Thoracic aorta (tissue), 2 donors: ENCODE data around the gene CLEC11A. TPM values are rescaled to one million over a fixed set of nuclear protein-coding genes. Genes with fewer than 3 reads are reported as not detected.
"Not testable (repeated sequence)": the region's sequence is repeated elsewhere in the genome, so short reads cannot be mapped to it uniquely, and the experiment has no call there.

Experiments
- ATAC-seq: fragments of 150-250 bp; one replicate; pipeline ENCODE4 v1.8.0; 2017; ENCODE audit warnings: low read depth; ENCODE audit not compliant: insufficient number of reproducible peaks, low FRiP score
- DNase-seq: peaks from one replicate; pipeline ENCODE4 v3.0.0-alpha.2; 2020; ENCODE audit warnings: low spot score
- H3K27ac ChIP-seq, 2 donors: fragments of 200-600 bp; sonication (generic); 1 replicate in 1 of 2; 2 replicates in 1 of 2; pipeline ENCODE4 v1.5.1; 2016; ENCODE audit warnings: mild to moderate bottlenecking in 2 of 2, moderate library complexity in 2 of 2
- H3K27me3 ChIP-seq: fragments of 200-600 bp; sonication (generic); replicated peaks from 2 replicates; pipeline ENCODE4 v1.6.0; 2016; ENCODE audit warnings: mild to moderate bottlenecking; ENCODE audit not compliant: insufficient read depth
- H3K36me3 ChIP-seq: fragments of 200-600 bp; sonication (generic); one replicate; pipeline ENCODE4 v1.5.1; 2016
- H3K4me1 ChIP-seq, 2 donors: fragments of 200-600 bp; sonication (generic); 1 replicate in 1 of 2; 2 replicates in 1 of 2; pipeline versions ENCODE4 v1.5.1 to v1.6.0; 2016; ENCODE audit warnings: low read depth in 2 of 2, mild to moderate bottlenecking in 1 of 2; ENCODE audit not compliant: control insufficient read depth in 1 of 2
- H3K4me3 ChIP-seq: fragments of 200-600 bp; sonication (generic); 2 replicates; pipeline ENCODE4 v1.5.1; 2016; ENCODE audit warnings: mild to moderate bottlenecking
- H3K9me3 ChIP-seq: fragments of 200-600 bp; sonication (generic); 2 replicates; pipeline ENCODE4 v1.5.1; 2016
- total RNA-seq, 2 donors: library from RNA; depleted of rRNA; stranded (reverse); fragments of >200 nt; gene quantifications; one replicate each; pipeline versions ENCODE4 v1.1.0 to v1.2.3, GENCODE V29; 2016
- TF ChIP-seq, protein P1 (sequence below): fragments of 200-600 bp; sonication (generic); IDR thresholded peaks from one replicate; pipeline ENCODE4 v1.5.1; 2019; ENCODE audit warnings: antibody characterized with exemption

Gene CLEC11A
- total RNA-seq, 2 donors from 2014 or later = 10.5 to 35.3 TPM

DNA sequence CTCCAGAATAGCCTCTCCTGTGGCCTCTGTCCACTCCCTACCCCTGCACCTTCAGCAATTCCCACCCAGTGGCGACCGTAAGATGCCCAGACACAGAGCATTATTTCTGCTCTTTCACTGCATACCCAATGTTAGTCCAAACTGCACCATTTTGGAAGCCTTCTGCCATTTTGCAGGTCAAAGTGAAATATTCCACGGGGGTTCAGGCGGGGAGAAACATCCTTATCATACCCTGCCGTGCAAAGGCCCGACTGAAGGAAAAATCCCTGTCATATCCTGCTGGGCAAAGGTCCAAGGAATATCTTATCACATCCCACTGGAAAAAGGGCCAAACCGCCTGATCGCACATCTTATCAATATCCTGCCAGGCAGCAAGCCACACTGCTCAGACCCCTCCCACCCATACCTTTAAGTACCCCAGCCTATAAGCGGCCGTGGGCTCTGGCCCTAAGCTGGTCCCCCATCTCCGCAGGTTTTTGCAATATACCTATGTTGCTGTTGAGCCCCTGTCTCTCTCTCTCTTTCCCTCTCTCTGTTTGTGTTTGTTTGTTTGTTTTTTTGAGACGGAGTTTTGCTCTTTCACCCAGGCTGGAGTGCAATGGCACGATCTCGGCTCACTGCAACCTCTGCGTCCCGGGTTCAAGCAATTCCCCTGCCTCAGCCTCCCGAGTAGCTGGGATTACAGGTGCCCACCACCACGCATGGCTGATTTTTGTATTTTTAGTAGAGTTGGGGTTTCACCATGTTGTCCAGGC lies 18.2 kb downstream of the CLEC11A start:
- DNase-seq = no peak
- no peaks in the 10 kb centered on the region for H3K27me3 ChIP-seq
- TF ChIP-seq, protein P1, sequence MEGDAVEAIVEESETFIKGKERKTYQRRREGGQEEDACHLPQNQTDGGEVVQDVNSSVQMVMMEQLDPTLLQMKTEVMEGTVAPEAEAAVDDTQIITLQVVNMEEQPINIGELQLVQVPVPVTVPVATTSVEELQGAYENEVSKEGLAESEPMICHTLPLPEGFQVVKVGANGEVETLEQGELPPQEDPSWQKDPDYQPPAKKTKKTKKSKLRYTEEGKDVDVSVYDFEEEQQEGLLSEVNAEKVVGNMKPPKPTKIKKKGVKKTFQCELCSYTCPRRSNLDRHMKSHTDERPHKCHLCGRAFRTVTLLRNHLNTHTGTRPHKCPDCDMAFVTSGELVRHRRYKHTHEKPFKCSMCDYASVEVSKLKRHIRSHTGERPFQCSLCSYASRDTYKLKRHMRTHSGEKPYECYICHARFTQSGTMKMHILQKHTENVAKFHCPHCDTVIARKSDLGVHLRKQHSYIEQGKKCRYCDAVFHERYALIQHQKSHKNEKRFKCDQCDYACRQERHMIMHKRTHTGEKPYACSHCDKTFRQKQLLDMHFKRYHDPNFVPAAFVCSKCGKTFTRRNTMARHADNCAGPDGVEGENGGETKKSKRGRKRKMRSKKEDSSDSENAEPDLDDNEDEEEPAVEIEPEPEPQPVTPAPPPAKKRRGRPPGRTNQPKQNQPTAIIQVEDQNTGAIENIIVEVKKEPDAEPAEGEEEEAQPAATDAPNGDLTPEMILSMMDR = no peak
- no peaks in the 10 kb centered on the region for H3K36me3 ChIP-seq
- no peaks in the 10 kb centered on the region for H3K9me3 ChIP-seq
- no peaks in the 10 kb centered on the region for H3K4me1 ChIP-seq
- no peak overlapping the region for H3K27ac ChIP-seq
- H3K4me3 ChIP-seq = no peak overlapping the region
- no peak for ATAC-seq

DNA sequence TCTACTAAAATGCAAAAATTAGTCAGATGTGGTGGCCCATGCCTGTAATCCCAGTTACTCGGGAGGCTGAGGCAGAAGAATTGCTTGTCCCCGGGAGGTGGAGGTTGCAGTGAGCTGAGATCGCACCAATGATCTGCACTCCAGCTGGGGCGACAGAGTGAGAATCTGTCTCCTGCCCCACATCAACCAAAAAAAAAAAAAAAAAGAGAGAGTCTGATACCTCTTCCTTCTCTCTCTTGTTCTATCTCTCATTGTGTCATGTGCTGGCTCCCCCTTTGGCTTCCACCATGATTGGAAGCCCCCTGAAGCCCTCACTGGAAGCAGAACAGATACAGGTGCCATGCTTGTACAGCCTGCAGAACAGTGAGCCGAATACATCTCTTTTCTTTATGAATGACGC lies 20.4 kb downstream of the CLEC11A start:
- Histone ChIP-seq H3K4me1 (no peaks in the 10 kb centered on the region), H3K9me3 (no peaks in the 10 kb centered on the region), H3K36me3 (no peaks in the 10 kb centered on the region), H3K4me3 (no peak overlapping the region), H3K27me3 (no peaks in the 10 kb centered on the region), H3K27ac (no peak overlapping the region)
- no peak for ATAC-seq
- no peak for DNase-seq
- TF ChIP-seq, protein P1 = no peak

DNA sequence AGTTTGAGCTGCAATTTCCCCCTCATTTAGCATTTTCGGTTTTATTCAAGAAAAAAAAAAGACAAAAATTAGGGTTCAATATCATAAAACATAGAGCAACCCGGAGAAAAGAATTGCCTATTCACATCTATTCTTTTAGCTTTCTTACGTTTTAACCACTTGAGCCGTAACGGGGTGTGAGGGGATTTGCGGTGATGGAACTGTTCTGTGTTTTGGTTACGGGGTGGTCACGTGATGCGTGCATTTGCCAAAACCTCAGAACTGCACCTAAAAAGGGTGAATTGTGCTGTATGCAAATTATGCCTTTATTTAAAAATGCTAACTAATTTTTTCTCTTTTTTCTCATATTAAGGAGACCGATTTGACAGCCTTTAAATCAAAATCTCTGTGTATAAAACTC lies 22.1 kb downstream of the CLEC11A start:
- no peaks in the 10 kb centered on the region for H3K36me3 ChIP-seq
- H3K27me3 ChIP-seq = no peaks in the 10 kb centered on the region
- TF ChIP-seq, protein P1 = no peak
- no peaks in the 10 kb centered on the region for H3K9me3 ChIP-seq
- ATAC-seq = no peak
- no peak overlapping the region for H3K27ac ChIP-seq
- H3K4me3 ChIP-seq = no peak overlapping the region
- DNase-seq = no peak
- no peaks in the 10 kb centered on the region for H3K4me1 ChIP-seq

DNA sequence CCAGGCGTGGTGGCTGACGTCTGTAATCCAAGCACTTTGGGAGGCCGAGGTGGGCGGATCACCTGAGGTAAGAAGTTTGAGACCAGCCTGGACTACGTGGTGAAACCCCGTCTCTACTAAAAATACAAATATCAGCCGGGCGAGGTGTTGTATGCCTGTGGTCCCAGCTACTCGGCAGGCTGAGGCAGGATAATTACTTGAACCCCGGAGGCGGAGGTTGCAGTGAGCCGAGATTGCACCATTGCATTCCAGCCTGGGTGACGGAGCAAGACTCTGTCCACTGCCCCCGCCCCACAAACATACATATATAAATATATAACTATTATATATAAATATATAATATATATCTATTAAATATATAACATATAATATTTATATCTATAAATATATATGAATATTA lies 24.0 kb downstream of the CLEC11A start:
- DNase-seq, H3K9me3 ChIP-seq, H3K4me3 ChIP-seq, H3K27ac ChIP-seq, H3K4me1 ChIP-seq, ATAC-seq, H3K27me3 ChIP-seq, H3K36me3 ChIP-seq: not testable (repeated sequence)

DNA sequence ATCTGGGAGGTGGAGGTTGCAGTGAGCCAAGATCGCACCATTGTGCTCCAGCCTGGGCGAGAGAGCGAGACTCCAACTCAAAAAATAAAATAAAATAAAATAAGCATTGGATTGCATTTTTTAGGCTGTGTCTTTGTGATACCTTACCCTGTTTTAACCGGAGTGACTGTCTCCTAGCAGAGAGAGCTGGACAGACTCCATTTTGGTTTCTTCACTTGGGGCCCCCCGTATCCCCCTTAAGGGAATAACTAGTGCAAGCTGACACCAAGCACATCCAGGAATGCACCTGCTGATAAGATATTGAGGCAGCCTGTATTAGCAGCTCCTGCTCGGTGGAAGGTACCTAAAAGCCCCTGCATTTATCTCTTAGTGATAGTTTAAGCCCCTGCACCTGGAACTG lies 26.3 kb downstream of the CLEC11A start:
- ATAC-seq (no peak), DNase-seq (no peak)
- no peaks in the 10 kb centered on the region for H3K4me1 ChIP-seq
- H3K9me3 ChIP-seq = no peaks in the 10 kb centered on the region
- H3K27me3 ChIP-seq = no peaks in the 10 kb centered on the region
- TF ChIP-seq, protein P1 = no peak
- H3K4me3 ChIP-seq = no peak overlapping the region
- no peak overlapping the region for H3K27ac ChIP-seq
- no peaks in the 10 kb centered on the region for H3K36me3 ChIP-seq

DNA sequence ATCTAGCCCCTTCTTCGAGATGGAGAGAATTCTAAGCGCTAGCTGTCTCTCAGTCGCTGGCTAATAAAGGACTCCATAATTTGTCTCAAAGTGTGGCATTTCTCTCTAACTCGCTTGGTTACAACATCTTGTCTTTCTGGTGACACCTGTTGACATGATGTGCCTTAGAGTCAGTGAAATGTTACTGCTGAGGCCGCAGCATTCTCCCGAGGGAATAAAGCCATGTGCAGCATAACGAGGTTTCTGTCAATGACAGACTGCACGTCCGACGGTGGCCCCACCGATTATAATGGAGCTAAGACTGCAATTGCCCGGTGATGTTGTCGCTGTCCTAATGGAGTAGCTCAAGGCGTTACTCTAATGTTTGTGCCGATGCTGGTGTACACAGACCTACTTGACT lies 26.8 kb downstream of the CLEC11A start:
- DNase-seq (no peak), ATAC-seq (no peak)
- no peaks in the 10 kb centered on the region for H3K4me1 ChIP-seq
- TF ChIP-seq, protein P1 = no peak
- no peak overlapping the region for H3K4me3 ChIP-seq
- H3K9me3 ChIP-seq = no peaks in the 10 kb centered on the region
- H3K27me3 ChIP-seq = no peaks in the 10 kb centered on the region
- no peak overlapping the region for H3K27ac ChIP-seq
- H3K36me3 ChIP-seq = no peaks in the 10 kb centered on the region
